HG02759 (cell line): ENCODE measurements around the gene TTC38.
A peak's percentile ranks its signal among the peaks of the same experiment; 100 is the strongest.

ENCODE experiments used
- ATAC-seq: cut with Tn5 transposase; IDR thresholded peaks from one replicate; pipeline ENCODE4 v1.9.1; 2021; ENCODE audit warnings: mild to moderate bottlenecking, moderate library complexity; ENCODE audit not compliant: unreplicated experiment

The TTC38 gene

DNA sequence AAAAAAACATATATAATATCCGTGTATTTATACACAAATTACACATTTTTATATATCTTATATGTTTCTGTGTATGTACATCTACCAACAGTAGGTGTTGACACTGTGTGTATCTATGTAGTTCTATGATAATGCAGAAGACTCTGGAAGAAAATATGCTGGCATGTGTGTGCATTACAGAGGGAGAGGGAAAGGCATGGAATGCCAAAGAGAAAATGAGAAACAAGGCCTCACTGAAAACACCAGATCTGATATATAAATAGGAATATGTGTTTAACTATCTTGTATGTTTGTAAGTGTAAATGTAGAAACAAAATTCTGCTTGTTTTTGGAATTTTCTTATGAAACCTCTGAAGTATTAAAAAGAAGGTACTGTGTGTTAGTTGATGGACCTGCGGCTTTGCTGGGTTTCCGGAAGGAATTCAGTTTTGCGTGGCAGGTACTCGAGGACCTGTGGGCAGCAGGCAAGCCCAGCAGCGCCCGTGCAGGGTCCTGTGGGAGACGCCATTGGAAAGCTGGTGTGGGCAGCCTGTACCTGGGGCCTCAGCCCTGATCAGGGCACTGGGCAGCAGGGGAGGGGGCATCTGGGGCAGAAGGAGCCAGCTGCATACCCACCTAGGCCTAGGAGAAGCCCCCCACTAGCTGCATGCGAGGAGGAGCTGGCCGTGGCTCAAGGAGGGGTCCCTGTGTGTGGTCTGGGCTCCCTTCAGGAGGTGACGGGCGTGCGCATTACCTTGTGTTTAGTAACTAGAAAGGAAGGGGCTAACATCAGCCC, 60.1 kb downstream of the TTC38 start:
- no peak for ATAC-seq

DNA sequence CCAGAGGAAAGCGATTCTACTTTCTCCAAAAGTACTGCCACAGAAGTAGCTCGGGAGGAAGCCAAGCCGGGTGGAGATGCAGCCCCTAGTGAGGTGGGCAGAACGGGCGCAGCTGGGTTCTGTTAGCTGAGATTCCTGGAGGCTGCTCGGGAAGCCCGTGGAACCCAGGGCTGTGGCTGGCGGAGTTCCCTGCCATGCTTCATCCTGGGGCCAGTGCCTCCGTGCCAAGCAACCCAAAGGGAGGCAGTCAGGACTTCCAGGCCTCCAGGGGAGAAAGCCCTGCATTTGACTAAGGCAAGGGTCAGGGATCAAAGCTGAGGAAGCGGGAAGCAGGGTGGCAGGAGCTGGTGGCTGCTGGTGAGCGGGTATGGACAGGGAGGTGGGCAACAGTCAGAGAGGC, 61.0 kb downstream of the TTC38 start:
- ATAC-seq: no peak

DNA sequence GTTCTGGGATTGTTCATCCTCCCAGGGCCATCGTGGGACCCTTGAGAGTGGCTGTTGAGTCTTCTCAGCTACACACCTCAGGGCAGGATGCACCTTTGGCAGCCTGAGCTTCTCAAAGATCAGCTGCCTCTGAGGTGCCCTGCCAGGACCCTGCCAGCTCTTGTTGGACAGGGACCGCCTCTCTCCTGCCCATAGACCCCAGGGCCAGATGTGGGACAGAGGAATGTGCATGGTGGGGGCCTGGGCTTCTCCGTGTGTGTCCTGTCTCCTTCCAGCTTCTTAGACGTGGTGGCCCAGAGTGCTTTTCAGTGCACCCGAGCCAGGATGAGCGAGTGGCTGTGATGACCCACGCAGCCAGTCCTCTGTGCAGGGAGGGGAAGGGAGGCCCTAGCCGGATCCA, 61.8 kb downstream of the TTC38 start:
- no peak for ATAC-seq

DNA sequence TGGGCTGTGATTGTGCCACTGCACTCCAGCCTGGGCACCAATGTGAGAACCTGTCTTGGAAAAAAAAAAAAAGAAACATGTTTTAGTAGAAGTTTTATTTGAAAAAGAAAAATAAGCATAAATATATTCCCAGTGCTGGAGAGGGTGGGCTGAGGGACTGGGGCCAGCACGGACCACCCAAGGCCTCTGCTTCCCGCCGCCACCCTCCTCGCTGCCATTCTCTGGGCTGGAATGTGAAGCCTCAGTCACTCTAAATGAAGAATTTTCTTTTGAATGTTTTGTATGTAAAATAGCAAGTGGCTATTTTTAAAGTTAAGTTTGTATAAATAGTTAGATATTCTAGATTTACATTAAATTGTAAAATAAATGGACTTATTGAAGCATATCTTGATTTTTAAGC, 62.6 kb downstream of the TTC38 start:
- no peak for ATAC-seq

DNA sequence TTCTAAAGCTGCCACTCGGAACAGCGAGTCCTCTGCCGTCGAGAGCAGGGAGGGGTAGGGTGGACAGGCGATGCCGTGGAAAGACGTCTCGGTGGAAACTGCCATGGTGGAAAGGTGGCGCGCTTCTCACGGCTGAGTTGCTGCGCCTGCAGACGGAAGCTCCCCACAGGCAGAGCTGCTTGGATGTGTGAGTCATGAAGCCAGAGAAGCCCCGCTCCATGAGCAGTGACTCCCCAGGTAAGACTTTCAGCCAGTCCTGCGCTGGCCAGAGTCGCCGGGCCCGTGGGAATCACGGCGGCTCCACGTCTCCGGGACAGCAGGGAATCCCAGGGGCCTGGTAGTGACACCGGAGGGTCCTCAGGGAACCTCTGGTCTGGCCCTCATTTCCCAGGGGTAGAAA, 63.7 kb downstream of the TTC38 start:
- no peak for ATAC-seq

DNA sequence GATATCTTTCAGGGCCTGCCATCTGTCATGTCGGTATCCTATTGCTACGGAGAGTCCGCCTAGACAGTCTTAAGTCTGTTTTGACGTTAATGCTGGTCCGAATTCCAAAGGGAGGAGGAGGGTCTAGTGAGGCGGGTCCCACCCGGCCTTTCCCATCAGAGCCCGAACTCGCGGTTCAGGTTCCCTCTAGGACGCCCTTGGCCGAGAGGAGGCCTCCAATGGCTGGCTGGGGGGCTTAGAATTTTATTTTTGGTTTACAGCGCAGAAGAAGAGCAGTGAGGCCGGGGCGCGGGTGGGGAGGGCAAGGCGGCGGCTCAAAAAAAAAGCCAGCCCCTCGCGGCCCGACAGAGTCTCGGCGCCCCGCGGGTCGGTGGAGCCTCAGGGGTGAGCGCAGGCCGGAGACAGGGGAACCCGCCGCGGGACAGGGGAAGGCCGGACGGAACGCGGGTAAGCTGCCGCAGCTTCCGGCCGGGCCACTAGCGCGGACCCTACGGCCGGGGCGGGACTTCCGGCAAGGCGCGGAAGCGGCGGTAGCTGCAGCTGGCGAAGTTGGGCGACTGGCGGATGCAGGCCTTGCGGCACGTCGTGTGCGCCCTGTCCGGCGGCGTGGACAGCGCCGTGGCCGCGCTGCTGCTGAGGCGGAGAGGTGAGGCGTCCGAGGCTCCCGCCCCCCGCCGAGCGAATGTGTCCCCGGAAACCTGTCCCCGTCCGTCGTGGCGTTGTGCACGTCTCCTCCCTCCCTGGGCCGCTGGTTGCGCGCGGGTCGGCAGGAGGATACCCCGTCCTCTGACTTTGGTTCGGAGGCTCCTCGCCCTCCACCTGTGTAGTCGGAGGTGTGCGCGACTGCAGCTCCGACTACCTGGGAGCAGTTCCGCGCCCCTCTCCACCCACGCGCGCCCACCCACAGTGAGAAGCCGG, 67.7 kb downstream of the TTC38 start, which contains the start of gene TRMU:
Gene TRMU (plus strand): TSS at position 514 of the 918 bp plus-strand sequence. CDS start 51 bp downstream, at position 565.
- ATAC-seq: peak; percentile 93

DNA sequence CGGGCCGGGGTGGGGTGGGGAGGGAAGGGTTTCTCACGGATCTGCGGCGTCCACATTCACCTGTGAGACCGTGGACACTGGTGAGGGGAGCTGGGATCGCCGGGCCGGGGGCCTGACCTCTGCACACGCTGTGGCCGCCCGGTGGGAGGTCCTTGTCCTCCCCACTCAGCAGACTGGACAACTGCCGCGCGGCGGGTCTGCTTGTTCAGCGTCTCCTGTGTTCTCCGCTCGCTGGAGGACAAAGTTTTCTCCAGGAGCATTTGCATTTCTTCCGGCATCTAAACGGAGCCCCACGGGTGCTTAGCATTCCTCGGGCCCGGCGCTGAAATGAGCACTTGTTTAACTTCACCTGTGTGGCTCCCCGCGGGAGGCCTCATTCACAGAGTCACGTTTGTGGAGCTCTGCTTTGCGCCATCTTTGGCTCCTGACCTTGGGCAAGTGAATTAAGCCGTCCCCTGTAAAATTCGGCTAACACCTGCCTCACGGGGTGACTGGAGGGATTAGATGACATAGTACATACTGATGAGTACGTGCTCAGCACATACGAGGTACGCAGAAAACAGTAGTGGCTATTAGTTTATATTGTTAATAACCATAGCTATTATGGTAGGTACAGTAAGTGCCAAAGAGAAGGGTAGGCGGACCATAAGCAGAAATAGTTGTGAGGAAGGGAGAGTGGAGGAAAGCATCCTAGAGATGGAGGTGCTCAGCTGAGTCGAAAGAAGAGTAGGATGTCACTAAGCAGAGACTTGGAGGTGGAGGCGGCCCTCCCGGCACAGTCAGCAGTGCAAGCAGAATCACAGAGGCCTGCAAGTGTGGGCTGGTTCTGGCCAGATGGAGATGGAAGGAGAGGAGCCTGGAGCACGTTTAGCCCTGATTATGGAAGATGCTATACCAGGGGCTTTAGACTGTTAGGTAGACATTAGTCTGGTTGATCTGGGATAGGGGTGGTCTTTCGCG, 68.6 kb downstream of the TTC38 start:
- peak; percentile 11 for ATAC-seq

DNA sequence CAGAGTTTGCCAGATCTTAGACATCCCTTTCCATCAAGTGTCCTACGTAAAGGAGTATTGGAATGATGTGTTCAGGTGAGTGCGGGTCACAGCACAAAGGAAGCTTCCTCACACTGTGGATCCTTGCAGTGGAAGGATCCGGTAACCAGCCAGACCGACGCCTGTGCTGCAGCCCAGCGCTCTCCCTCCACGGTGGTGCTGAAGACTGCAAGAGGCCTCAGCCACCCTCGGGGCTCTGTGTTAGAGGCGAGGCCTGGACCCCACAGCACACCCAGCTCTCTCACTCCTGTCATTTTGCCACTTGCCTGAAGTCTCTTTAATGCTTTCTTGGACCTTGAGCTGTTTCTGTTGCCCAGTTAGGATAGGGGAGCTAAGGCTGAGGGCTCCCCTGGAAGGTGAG, 70.1 kb downstream of the TTC38 start:
- ATAC-seq: no peak

DNA sequence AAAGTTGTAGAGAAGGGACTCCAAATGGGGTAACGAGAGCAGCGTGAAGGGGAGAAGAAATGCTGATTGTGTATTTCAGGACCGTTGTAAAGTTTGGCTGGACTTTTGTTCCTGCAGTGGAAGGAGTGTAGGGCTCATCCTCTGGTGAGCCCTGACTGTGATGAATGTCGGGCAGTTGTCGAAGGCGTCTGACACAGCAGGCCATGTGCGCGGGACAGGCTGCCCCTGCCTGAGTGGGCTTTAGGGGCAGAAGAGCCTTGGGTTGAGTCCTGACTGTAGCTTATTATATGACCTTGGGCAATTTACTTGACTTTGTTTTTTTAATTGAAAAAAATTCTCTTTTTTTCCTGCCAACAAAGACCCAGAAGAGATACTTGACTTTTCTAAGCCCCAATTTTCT, 70.8 kb downstream of the TTC38 start:
- no peak for ATAC-seq

DNA sequence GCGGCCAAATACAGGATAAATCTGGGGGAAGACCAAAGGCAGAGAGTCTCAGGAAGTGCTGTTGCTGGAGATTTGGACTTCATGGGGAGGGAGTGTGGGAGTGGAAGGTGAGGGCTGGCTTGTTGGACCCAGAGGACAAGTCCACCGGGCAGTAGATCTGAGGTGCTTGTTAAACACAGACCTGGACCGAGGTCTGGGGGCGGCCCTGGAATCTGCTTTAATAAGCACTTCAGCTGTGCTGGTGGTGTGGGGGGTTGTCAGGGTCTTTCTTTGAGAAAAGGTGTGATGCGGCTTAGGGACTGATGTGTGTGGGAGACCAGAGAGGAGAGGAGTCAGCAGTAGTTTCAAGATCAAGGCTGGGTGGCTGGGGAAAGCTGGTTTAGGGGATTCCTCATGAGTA, 72.1 kb downstream of the TTC38 start:
- ATAC-seq: no peak

DNA sequence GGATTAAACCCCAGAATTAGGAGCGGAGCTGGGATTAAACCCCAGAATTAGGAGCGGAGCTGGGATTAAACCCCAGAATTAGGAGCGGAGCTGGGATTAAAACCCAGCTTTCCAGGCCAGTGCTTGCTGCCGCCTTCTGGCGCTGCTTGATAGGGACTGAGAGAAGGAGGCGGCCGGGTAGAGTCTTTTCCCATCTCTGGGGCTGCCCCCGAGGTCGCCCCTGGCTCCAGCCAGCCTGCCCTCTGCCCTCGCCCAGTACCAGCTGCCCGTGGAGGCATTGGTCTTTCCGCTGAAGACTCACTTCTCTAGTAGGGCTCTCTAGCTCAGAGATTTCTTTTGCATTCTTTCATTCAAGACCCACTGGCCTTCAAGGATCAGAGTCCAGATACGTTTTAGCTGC, 72.9 kb downstream of the TTC38 start:
- ATAC-seq: no peak
